OCI-LY7 (cell line): Measurements from ENCODE around the gene LRRTM1. TPM values are rescaled to one million over a fixed set of nuclear protein-coding genes. Genes with fewer than 3 reads are reported as not detected.

ENCODE experiments used
- BruUV-seq: library from RNA; stranded (reverse); fragments of 400-500 nt; replicated peaks from 2 replicates; lab custom pipeline; 2021; lab: Mats Ljungman, UMichigan
- CTCF ChIA-PET: fragments of 300-600 bp; sonication (Branson Sonifier 250); formaldehyde crosslinking; loops from one replicate; lab custom pipeline; 2022; ENCODE audit warnings: antibody characterized with exemption; ENCODE audit not compliant: unreplicated experiment; lab: Charles Lee
- POLR2A ChIA-PET: fragments of 300-600 bp; sonication (Branson Sonifier 250); formaldehyde crosslinking; loops from one replicate; lab custom pipeline; 2022; ENCODE audit warnings: antibody characterized with exemption; lab: Charles Lee
- DNase-seq: peaks from one replicate; pipeline ENCODE4 v3.0.0-alpha.2; 2015; ENCODE audit warnings: low spot score
- H2AFZ ChIP-seq: fragments of 200-600 bp; sonication (generic), shearing (Covaris generic); 2 replicates; pipeline ENCODE4 v1.6.1; 2014; ENCODE audit warnings: mild to moderate bottlenecking, antibody characterized with exemption, low read length, moderate library complexity
- H3K27ac ChIP-seq: fragments of 200-600 bp; sonication (generic); 2 replicates; pipeline ENCODE4 v1.5.1; 2014; ENCODE audit warnings: mixed run types, low read depth, mild to moderate bottlenecking, moderate library complexity, low read length, inconsistent platforms; ENCODE audit not compliant: poor library complexity, severe bottlenecking
- H3K36me3 ChIP-seq: fragments of 200-600 bp; sonication (generic); 2 replicates; pipeline ENCODE4 v1.6.1; 2014; ENCODE audit warnings: mild to moderate bottlenecking, antibody characterized with exemption, low read length, moderate library complexity, mixed read lengths; ENCODE audit not compliant: insufficient read depth
- H3K4me1 ChIP-seq: fragments of 200-600 bp; sonication (generic); 2 replicates; pipeline ENCODE4 v1.5.1; 2014; ENCODE audit warnings: mild to moderate bottlenecking, low read length; ENCODE audit not compliant: insufficient read depth, poor library complexity, severe bottlenecking
- H3K4me2 ChIP-seq: fragments of 200-600 bp; sonication (generic); 2 replicates; pipeline ENCODE4 v1.6.1; 2014; ENCODE audit warnings: mild to moderate bottlenecking, low read length
- H3K4me3 ChIP-seq: fragments of 200-600 bp; sonication (generic); 2 replicates; pipeline ENCODE4 v1.5.1; 2014; ENCODE audit warnings: mild to moderate bottlenecking, low read depth, low read length; ENCODE audit not compliant: poor library complexity, severe bottlenecking
- H3K79me2 ChIP-seq: fragments of 200-600 bp; sonication (generic); 2 replicates; pipeline ENCODE4 v1.6.1; 2016; ENCODE audit warnings: low read depth, mild to moderate bottlenecking, low read length, moderate library complexity, mixed read lengths; ENCODE audit not compliant: insufficient read depth
- H3K9me2 ChIP-seq: fragments of 200-600 bp; sonication (generic); 2 replicates; pipeline ENCODE4 v1.6.1; 2016; ENCODE audit warnings: mild to moderate bottlenecking, low read length, mixed read lengths; ENCODE audit not compliant: insufficient read depth
- H3K9me3 ChIP-seq: fragments of 200-600 bp; sonication (generic); 2 replicates; pipeline ENCODE4 v1.6.1; 2014; ENCODE audit warnings: mild to moderate bottlenecking, mixed run types, low read length, mixed read lengths
- H4K20me1 ChIP-seq: fragments of 200-600 bp; sonication (generic); 2 replicates; pipeline ENCODE4 v1.6.1; 2014; ENCODE audit warnings: mild to moderate bottlenecking, antibody characterized with exemption, low read length, moderate library complexity, mixed read lengths; ENCODE audit not compliant: insufficient read depth
- CTCF ChIP-seq: fragments of 200-600 bp; sonication (generic); conservative IDR thresholded peaks from 2 replicates; pipeline ENCODE4 v1.5.1; 2014; ENCODE audit warnings: mild to moderate bottlenecking, antibody characterized with exemption, low read length, moderate library complexity, mixed read lengths
- EZH2phosphoT487 ChIP-seq: fragments of 200-600 bp; sonication (generic); IDR thresholded peaks from 2 replicates; pipeline ENCODE4 v1.6.1; 2018; ENCODE audit warnings: low read depth, borderline replicate concordance, mild to moderate bottlenecking, mixed run types, antibody characterized with exemption, low read length, moderate library complexity, mixed read lengths
- intact Hi-C: fragments of 100-400 bp; cut with micrococcal nuclease; formaldehyde crosslinking; loops from one replicate; pipeline ENCODE4 v1.10.0; 2022; ENCODE audit not compliant: unreplicated experiment
- total RNA-seq, 2 experiments: library from RNA; depleted of rRNA in 1 of 2; stranded (reverse); fragments of >200 nt in 1 of 2; shearing (Covaris generic) in 1 of 2; gene quantifications; 2 replicates each; pipeline ENCODE4 v1.2.3, GENCODE V29; 2014 to 2022

The LRRTM1 gene
- total RNA-seq, 2 experiments from 2014 or later: not detected

GRCh38 chr2:80326861-80327260 is 22.3 kb upstream of the LRRTM1 start:
- no peaks in the 10 kb centered on the region for H3K36me3 ChIP-seq
- no peak overlapping the region for H3K4me3 ChIP-seq
- no peak overlapping the region for H3K4me2 ChIP-seq
- no peaks in the 10 kb centered on the region for H3K9me2 ChIP-seq
- H3K4me1 ChIP-seq: no peaks in the 10 kb centered on the region
- H4K20me1 ChIP-seq: no peaks in the 10 kb centered on the region
- intact Hi-C loops: loop anchor here (10.0 kb wide), 2 partner anchors 168 to 408 kb away; no protein-coding TSS in a partner anchor
- no peak overlapping the region for H3K27ac ChIP-seq
- TF ChIP-seq EZH2phosphoT487: no peak
- TF ChIP-seq CTCF: no peak
- no peak overlapping the region for H2AFZ ChIP-seq
- H3K79me2 ChIP-seq: no peaks in the 10 kb centered on the region
- no TSS peak for BruUV-seq
- no peaks in the 10 kb centered on the region for H3K9me3 ChIP-seq
- ChIA-PET CTCF (interaction anchor here (0.6 kb wide), 1 partner anchor 809 kb away, joined by 3 read pairs; no protein-coding TSS in a partner anchor), POLR2A (interaction anchor here (0.9 to 1.4 kb wide), 3 partner anchors 11 to 173 kb away, joined by 3 to 4 read pairs (median 3); no protein-coding TSS in a partner anchor)
- no peak for DNase-seq

- ChIA-PET CTCF (no interaction called here), POLR2A (interaction anchor here (0.6 to 1.4 kb wide), 3 partner anchors 149 to 532 kb away, joined by 3 to 5 read pairs (median 4); no protein-coding TSS in a partner anchor)
- DNase-seq: peak; percentile 40
- Histone ChIP-seq H3K4me2 (no peak overlapping the region), H2AFZ (no peak overlapping the region), H3K79me2 (no peaks in the 10 kb centered on the region), H3K9me3 (no peaks in the 10 kb centered on the region), H3K4me1 (no peaks in the 10 kb centered on the region), H3K36me3 (no peaks in the 10 kb centered on the region), H3K27ac (no peak overlapping the region), H3K9me2 (no peaks in the 10 kb centered on the region), H3K4me3 (no peak overlapping the region), H4K20me1 (no peaks in the 10 kb centered on the region)
- BruUV-seq: no TSS peak
- intact Hi-C loops: loop anchor here (10.0 kb wide), 2 partner anchors 169 to 409 kb away; no protein-coding TSS in a partner anchor
- TF ChIP-seq CTCF (peak; percentile 71), EZH2phosphoT487 (no peak)
These were observed 21.7 kb upstream of the LRRTM1 start for GRCh38 chr2:80326214-80326613.

GRCh38 chr2:80324525-80324924 is 20.0 kb upstream of the LRRTM1 start:
- no peak for DNase-seq
- no TSS peak for BruUV-seq
- intact Hi-C loops: loop anchor here (5.0 to 10.0 kb wide), 3 partner anchors 170 to 1063 kb away; no protein-coding TSS in a partner anchor
- no peak overlapping the region for H3K4me2 ChIP-seq
- no peaks in the 10 kb centered on the region for H3K79me2 ChIP-seq
- no peak for TF ChIP-seq CTCF
- no peak for TF ChIP-seq EZH2phosphoT487
- CTCF ChIA-PET: no interaction called here
- no peak overlapping the region for H2AFZ ChIP-seq
- no peak overlapping the region for H3K4me3 ChIP-seq
- H4K20me1 ChIP-seq: no peaks in the 10 kb centered on the region
- no peaks in the 10 kb centered on the region for H3K9me3 ChIP-seq
- no peaks in the 10 kb centered on the region for H3K4me1 ChIP-seq
- H3K36me3 ChIP-seq: no peaks in the 10 kb centered on the region
- no peak overlapping the region for H3K27ac ChIP-seq
- POLR2A ChIA-PET: no interaction called here
- no peaks in the 10 kb centered on the region for H3K9me2 ChIP-seq
